GM19099 (cell line): ENCODE results near the gene TADA3.

Experiments
- POLR2A ChIP-seq: IDR thresholded peaks from 3 replicates; pipeline ENCODE4 v1.6.1; 2011; ENCODE audit warnings: low read depth; ENCODE audit not compliant: insufficient read length; ENCODE audit errors: extremely low read depth

TADA3 gene

GRCh38 chr3:9781978-9782603, 10.2 kb downstream of the TADA3 start:
- no peak for TF ChIP-seq POLR2A

GRCh38 chr3:9781551-9781950, 10.7 kb downstream of the TADA3 start:
- TF ChIP-seq POLR2A = no peak

GRCh38 chr3:9780910-9781309, 11.4 kb downstream of the TADA3 start:
- no peak for TF ChIP-seq POLR2A

GRCh38 chr3:9780458-9780812, 11.8 kb downstream of the TADA3 start:
- no peak for TF ChIP-seq POLR2A

- no peak for TF ChIP-seq POLR2A
Observed at GRCh38 chr3:9779721-9780457, 12.4 kb downstream of the TADA3 start.

GRCh38 chr3:9779075-9779593, 13.1 kb downstream of the TADA3 start:
- TF ChIP-seq POLR2A = no peak

- no peak for TF ChIP-seq POLR2A
Observed at GRCh38 chr3:9778143-9779074, 13.9 kb downstream of the TADA3 start.

GRCh38 chr3:9777694-9778021, 14.6 kb downstream of the TADA3 start:
- TF ChIP-seq POLR2A = no peak

- TF ChIP-seq POLR2A = no peak
Observed at GRCh38 chr3:9776896-9777693, 15.2 kb downstream of the TADA3 start.

GRCh38 chr3:9770276-9770812, 21.9 kb downstream of the TADA3 start:
- TF ChIP-seq POLR2A = no peak

- TF ChIP-seq POLR2A = peak; percentile 22
Observed at GRCh38 chr3:9769426-9770275, 22.6 kb downstream of the TADA3 start, which contains the start of gene CAMK1. CAMK1 (minus strand) TSS chr3:9769947; CDS start chr3:9767749, 2,198 bp downstream.

- TF ChIP-seq POLR2A = no peak
Observed at GRCh38 chr3:9769012-9769411, 23.3 kb downstream of the TADA3 start.

GRCh38 chr3:9768141-9768775, 24.0 kb downstream of the TADA3 start:
- no peak for TF ChIP-seq POLR2A
